ENCODE data around the gene SSH3.

GRCh38 chr11:67307545-67308001 is 4.2 kb downstream of the SSH3 start:
- no peak for TF ChIP-seq CTCF (IDR thresholded peaks at IDR 0.05)
- TF ChIP-seq POLR2A (IDR thresholded peaks at IDR 0.05): no peak
- no peak for TF ChIP-seq EP300 (IDR thresholded peaks at IDR 0.05)

All from upper lobe of left lung (tissue), 4 donors.